ENCODE results near the gene UGT1A4. TPM values are rescaled to one million over a fixed set of nuclear protein-coding genes. Genes with fewer than 3 reads are reported as not detected.

UGT1A4 gene
- total RNA-seq, 1 experiment from 2014 or later: not detected

DNA sequence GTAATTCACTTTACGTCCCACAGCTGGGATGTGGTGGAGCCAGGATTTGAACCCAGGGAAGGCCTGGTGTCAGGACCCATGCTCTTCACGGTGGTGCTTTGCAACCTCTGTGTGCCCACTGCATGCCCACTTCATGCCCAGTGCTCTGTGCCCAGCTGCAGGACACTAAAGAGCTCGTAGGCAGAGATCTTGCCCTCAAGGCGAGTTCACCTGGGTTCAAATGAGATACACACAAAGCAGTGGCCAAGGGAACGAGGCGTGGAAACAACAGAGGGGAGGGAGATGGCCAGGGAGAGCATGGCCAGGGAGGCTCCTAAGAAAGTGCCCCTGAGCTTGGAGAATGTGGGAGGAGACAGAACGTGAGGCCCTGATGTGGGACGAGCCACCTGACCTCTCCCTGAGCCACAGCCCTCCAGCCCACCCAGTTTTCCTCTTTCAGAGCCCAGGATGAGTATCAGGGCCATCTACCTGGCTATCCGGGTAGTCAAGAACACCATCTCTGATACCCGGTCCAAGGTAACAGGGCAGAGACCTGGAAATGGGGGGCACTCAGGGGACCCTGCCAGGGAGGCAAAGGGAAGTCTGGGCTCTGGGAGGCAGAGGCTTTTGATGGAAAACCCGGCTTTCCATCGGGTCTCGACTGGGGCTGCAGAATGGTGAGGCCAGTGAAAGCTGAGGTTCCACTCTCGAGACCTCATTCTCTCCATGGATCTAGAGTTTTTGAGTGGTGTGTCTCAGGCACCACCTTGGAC, 80.0 kb downstream of the UGT1A4 start:
- H3K27ac Mint-ChIP-seq: no peak overlapping the region; a peak in 1 of 7 replicates
- WGBS (ENCODE audit: extremely low coverage, insufficient read length, low lambda C conversion rate): no CpG with 5 or more reads among the region's 14 CpGs

More for the DNA sequence above, 80.0 kb downstream of the UGT1A4 start:
- Histone ChIP-seq H2BK120ac (ENCODE audit: low read depth, low read length, poor library complexity, severe bottlenecking) (no peak overlapping the region), H3K4me2 (ENCODE audit: insufficient read depth, insufficient read length, low read length) (no peak overlapping the region), H2BK5ac (ENCODE audit: insufficient read length, low read length) (no peak overlapping the region), H3K23ac (ENCODE audit: insufficient read length, low read depth, low read length) (no peak overlapping the region), H3K23me2 (ENCODE audit: insufficient read length, low read depth, low read length, poor library complexity, severe bottlenecking) (no peaks in the 10 kb centered on the region), H3K27ac (ENCODE audit: insufficient read length, low read depth, low read length) (no peak overlapping the region), H2BK15ac (ENCODE audit: low read depth, low read length) (no peak overlapping the region), H2AK5ac (ENCODE audit: insufficient read length, low read length) (no peak overlapping the region), H4K8ac (replicated peaks; ENCODE audit: insufficient read length, low read depth, low read length) (no peak overlapping the region), H4K91ac (ENCODE audit: insufficient read length, low read depth, low read length) (no peak overlapping the region), H2AFZ (ENCODE audit: low read length) (no peak overlapping the region), H4K20me1 (ENCODE audit: control insufficient read depth, insufficient read depth, insufficient read length) (no peaks in the 10 kb centered on the region), H4K5ac (ENCODE audit: insufficient read length, low read depth, low read length) (no peak overlapping the region), H3K9me3 (ENCODE audit: control insufficient read depth, low read depth, low read length) (no peaks in the 10 kb centered on the region), H3K14ac (ENCODE audit: insufficient read depth, low read length) (no peak overlapping the region), H3K56ac (ENCODE audit: insufficient read length, low read depth, low read length) (no peak overlapping the region), H3K4ac (ENCODE audit: low read depth, low read length) (no peak overlapping the region), H3K9ac (ENCODE audit: extremely low read depth, insufficient read length, low read length) (no peak overlapping the region), H2BK12ac (ENCODE audit: insufficient read length, low read depth, low read length) (no peak overlapping the region), H3K79me2 (ENCODE audit: insufficient read depth, low read length) (no peaks in the 10 kb centered on the region), H3K27me3 (ENCODE audit: insufficient read depth, low read length) (no peaks in the 10 kb centered on the region), H3T11ph (ENCODE audit: low read length) (no peak overlapping the region), H3K4me1 (ENCODE audit: insufficient read depth, low read length) (no peaks in the 10 kb centered on the region), H3K18ac (ENCODE audit: insufficient read length, low read depth, low read length) (no peak overlapping the region), H2BK20ac (ENCODE audit: low read depth, low read length, poor library complexity, severe bottlenecking) (no peak overlapping the region), H3K79me1 (ENCODE audit: insufficient read depth, low read depth, low read length, poor library complexity, severe bottlenecking) (no peaks in the 10 kb centered on the region)
- no peak for TF ChIP-seq CTCF (conservative IDR thresholded peaks at IDR 0.05)
- no peak for DNase-seq
- Mint-ChIP-seq H3K36me3 (ENCODE audit: insufficient read depth in 1 of 3, low read depth in 3 of 3) (peaks cover 0 to 5% (median 4%) of the 10 kb centered on the region in 3 experiments; a peak in 2 of 7 replicates), H3K27me3 (ENCODE audit: low read depth) (peaks cover 4% of the 10 kb centered on the region), H3K4me1 (peaks cover 2 to 4% of the 10 kb centered on the region in 2 experiments; a peak in 3 of 4 replicates), H3K9me3 (peaks cover 14 to 18% of the 10 kb centered on the region in 2 experiments), H3K4me3 (no peak overlapping the region)
